ENCODE results near the gene ST3GAL3. TPM values are rescaled to one million over a fixed set of nuclear protein-coding genes. Genes with fewer than 3 reads are reported as not detected.

ST3GAL3 gene
- total RNA-seq, 1 donor from 2014 or later: 24.4 TPM

DNA sequence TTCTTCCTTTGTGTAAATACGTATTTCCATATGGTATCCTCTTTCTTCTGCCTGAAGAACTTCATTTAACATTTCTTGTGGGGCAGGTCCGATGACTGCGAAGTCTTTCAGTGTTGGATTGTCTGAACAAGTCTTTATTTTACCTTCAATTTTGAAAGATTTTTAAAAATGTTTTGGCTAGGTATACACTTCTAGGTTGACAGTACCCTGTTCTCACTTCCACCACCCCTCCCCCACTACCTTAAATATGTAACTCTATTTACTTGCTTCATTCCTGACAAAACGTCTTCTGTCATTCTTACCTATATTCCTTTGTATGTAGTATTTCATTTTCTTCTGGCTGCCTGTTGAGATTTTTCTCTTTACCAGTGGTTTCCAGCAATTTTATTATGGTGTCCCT lies 140.5 kb downstream of the ST3GAL3 start:
- Mint-ChIP-seq H3K27me3 (no peaks in the 10 kb centered on the region), H3K9me3 (peaks cover 8% of the 10 kb centered on the region)
- no peak for DNase-seq (ENCODE audit: extremely low spot score, unreplicated experiment)

DNA sequence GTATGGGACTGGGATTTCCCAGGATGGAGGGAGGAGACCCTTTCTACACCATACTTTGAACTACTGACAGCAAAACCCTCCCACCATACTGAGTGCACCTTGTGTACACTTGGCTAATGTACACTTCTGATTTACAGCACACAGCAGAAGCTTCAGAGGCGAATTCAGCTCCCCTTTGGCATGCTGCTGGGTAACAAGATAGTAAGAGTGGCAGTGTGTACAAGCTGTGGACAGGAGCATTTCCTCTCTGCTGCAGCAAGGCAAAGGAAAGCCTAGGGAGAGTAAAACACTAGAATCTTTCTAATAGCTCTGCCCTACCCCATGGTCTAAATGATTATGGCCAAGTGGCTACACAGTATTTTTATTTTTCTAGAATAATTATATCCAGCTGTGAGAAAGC lies 142.3 kb downstream of the ST3GAL3 start:
- H3K27ac Mint-ChIP-seq: no peak overlapping the region
- H3K27me3 Mint-ChIP-seq: no peaks in the 10 kb centered on the region
- H3K36me3 Mint-ChIP-seq: peaks cover 7% of the 10 kb centered on the region
- peaks cover 5% of the 10 kb centered on the region for H3K9me3 Mint-ChIP-seq
- no peak overlapping the region for H3K4me3 Mint-ChIP-seq
- TF ChIP-seq, protein P1, sequence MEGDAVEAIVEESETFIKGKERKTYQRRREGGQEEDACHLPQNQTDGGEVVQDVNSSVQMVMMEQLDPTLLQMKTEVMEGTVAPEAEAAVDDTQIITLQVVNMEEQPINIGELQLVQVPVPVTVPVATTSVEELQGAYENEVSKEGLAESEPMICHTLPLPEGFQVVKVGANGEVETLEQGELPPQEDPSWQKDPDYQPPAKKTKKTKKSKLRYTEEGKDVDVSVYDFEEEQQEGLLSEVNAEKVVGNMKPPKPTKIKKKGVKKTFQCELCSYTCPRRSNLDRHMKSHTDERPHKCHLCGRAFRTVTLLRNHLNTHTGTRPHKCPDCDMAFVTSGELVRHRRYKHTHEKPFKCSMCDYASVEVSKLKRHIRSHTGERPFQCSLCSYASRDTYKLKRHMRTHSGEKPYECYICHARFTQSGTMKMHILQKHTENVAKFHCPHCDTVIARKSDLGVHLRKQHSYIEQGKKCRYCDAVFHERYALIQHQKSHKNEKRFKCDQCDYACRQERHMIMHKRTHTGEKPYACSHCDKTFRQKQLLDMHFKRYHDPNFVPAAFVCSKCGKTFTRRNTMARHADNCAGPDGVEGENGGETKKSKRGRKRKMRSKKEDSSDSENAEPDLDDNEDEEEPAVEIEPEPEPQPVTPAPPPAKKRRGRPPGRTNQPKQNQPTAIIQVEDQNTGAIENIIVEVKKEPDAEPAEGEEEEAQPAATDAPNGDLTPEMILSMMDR (conservative IDR thresholded peaks at IDR 0.05): no peak
- no peak for DNase-seq (ENCODE audit: extremely low spot score, unreplicated experiment)
- H3K4me1 Mint-ChIP-seq (ENCODE audit: unreplicated experiment): no peaks in the 10 kb centered on the region

More for the DNA sequence above, 140.5 kb downstream of the ST3GAL3 start:
- Mint-ChIP-seq H3K4me3 (no peak overlapping the region), H3K36me3 (peaks cover 10% of the 10 kb centered on the region), H3K4me1 (ENCODE audit: unreplicated experiment) (no peaks in the 10 kb centered on the region), H3K27ac (no peak overlapping the region)
- TF ChIP-seq, protein P1 (conservative IDR thresholded peaks at IDR 0.05): no peak

DNA sequence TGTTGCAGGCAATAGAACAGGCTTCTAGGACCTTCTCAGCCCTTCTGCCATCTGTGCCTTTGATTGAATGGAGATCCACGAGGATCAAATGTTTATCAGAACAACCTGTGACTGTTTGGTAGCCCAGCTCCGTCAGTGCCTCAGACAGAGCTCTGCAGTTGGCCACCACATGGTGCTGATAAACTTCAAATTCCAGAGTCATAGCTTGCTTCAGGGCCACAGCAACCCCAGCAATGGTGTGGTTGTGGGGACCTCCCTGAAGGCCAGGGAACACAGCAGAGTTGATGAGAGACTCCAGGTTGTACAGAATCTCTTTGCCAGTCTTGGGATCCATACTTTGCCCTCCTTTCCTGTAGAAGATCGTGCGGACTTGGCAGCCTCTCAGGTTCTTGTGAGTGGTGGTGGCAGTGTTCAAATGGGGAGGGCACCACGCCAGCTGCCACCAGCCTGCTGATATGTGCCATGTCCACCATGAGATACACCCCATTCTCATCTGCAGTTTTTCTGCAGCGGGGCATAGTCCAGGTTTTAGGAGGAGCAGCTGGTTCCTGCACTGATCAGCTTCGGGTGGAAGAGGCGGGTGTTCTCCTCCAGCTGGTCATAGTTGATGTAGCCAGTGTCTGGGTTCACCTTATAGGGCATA lies 143.4 kb downstream of the ST3GAL3 start:
- Mint-ChIP-seq H3K36me3 (peaks cover 9% of the 10 kb centered on the region), H3K27me3 (no peaks in the 10 kb centered on the region), H3K9me3 (peaks cover 5% of the 10 kb centered on the region), H3K27ac (no peak overlapping the region), H3K4me1 (ENCODE audit: unreplicated experiment) (no peaks in the 10 kb centered on the region), H3K4me3 (no peak overlapping the region)
- DNase-seq (ENCODE audit: extremely low spot score, unreplicated experiment): no peak
- TF ChIP-seq, protein P1 (conservative IDR thresholded peaks at IDR 0.05): no peak

DNA sequence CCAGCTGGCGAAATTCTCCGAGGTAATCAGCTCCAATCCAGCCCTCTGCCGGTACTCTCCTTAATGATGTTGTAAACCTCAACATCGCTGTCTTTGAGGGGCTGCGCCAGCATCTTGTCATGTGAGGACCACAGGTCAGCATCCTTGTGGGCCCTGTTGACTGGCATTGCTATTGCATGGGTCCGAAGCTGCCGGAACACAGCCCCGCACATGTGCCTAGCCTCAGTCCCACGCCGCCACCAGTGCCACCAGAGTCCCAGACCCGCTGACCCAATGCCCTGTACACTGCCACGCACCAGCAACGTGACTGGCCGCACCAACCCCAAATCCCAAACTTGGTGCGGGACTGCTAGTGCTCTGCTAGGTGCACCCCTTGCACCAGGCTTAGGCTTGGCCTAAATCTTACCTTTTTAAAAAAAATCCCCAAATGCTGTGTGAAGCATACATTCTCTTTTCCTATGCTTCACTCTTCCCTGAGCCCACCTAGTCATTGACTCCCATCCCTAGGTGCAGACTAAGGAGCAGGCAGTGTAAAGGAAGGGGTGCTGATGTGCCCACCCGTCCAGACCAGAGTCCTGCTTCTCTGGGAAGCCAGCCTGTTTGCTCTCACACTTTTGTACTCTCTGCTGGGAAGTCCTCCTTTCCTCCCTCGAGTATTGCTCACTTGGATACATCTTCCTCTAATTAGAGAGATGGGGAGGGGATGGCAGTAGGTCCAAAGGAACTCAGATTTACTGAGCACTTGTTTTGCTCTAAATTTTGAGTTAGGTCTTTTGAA lies 144.4 kb downstream of the ST3GAL3 start:
- no peaks in the 10 kb centered on the region for H3K4me1 Mint-ChIP-seq (ENCODE audit: unreplicated experiment)
- no peak for DNase-seq (ENCODE audit: extremely low spot score, unreplicated experiment)
- no peaks in the 10 kb centered on the region for H3K27me3 Mint-ChIP-seq
- TF ChIP-seq, protein P1 (conservative IDR thresholded peaks at IDR 0.05): no peak
- no peak overlapping the region for H3K4me3 Mint-ChIP-seq
- peaks cover 5% of the 10 kb centered on the region for H3K9me3 Mint-ChIP-seq
- H3K36me3 Mint-ChIP-seq: peaks cover 9% of the 10 kb centered on the region
- no peak overlapping the region for H3K27ac Mint-ChIP-seq

DNA sequence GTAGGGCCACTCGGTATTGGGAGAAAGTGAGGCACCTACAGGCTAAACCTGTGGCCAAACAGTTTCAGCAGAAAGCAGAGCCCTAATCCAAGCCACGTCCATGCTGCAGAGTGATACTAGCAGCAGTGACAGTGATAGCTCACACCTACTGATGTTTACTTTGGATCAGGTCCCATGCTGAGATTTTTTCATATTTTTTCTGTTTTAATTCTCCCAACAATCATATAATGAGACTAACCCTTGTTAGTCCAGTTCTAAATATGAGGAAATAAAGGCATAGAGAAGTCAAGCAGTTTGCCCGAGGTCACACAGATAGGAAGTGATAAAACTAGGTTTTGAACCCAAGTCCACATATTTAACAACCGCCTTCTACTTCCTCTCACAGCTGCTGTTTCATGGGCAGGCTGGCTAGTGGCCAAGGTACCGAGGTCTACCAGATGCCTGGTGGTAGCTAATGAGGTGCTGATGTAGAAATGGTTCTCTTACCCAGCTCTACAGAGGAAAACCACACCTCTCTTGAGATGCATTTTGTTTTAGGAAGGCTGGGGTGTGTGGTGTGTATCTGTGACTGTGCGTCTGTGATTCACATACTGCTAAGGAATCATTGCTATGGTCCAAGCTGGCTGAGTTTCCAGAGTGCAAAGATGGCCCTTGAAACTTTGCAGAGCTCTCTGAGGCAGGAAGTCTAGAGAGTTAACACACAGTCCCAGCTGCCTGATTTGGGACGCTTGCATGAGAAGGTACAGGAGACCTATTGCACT lies 146.0 kb downstream of the ST3GAL3 start:
- Mint-ChIP-seq H3K36me3 (peaks cover 9% of the 10 kb centered on the region), H3K4me3 (no peak overlapping the region), H3K4me1 (ENCODE audit: unreplicated experiment) (peaks cover 5% of the 10 kb centered on the region), H3K27me3 (no peaks in the 10 kb centered on the region), H3K9me3 (no peaks in the 10 kb centered on the region), H3K27ac (no peak overlapping the region)
- DNase-seq (ENCODE audit: extremely low spot score, unreplicated experiment): no peak
- TF ChIP-seq, protein P1 (conservative IDR thresholded peaks at IDR 0.05): no peak
